K562 (cell line): Measurements from ENCODE around the gene UBE2M. TPM values are rescaled to one million over a fixed set of nuclear protein-coding genes. Genes with fewer than 3 reads are reported as not detected.

Source experiments
- ARID1B ChIP-seq: fragments of 450-650 bp; IDR thresholded peaks from 2 replicates; pipeline ENCODE4 v1.6.1; 2016; ENCODE audit warnings: antibody characterized with exemption, mild to moderate bottlenecking, inconsistent platforms
- CBX1 ChIP-seq: sonication (generic); IDR thresholded peaks from 2 replicates; pipeline ENCODE4 v1.6.1; 2016; ENCODE audit warnings: antibody characterized with exemption, low read depth, mild to moderate bottlenecking
- FUS ChIP-seq: fragments of 200-400 bp; formaldehyde crosslinking; optimal IDR thresholded peaks from 2 replicates; pipeline ENCODE3; 2017; ENCODE audit warnings: low read depth, low read length
- KDM5B ChIP-seq: fragments of 200-600 bp; sonication (generic); IDR thresholded peaks from 2 replicates; pipeline ENCODE4 v1.6.1; 2012; ENCODE audit warnings: low read depth, mild to moderate bottlenecking, moderate library complexity, low read length, control low read depth, inconsistent platforms; ENCODE audit not compliant: insufficient replicate concordance
- NONO ChIP-seq, 2 experiments: fragments of 200-400 bp in 1 of 2; fragments of 450-650 bp in 1 of 2; formaldehyde crosslinking in 1 of 2; IDR thresholded peaks; 2 replicates each; pipeline ENCODE4 v1.6.1; 2017; ENCODE audit warnings: low read depth in 2 of 2, mild to moderate bottlenecking in 2 of 2, moderate library complexity in 2 of 2, low read length in 1 of 2
- SAFB ChIP-seq: fragments of 200-400 bp; formaldehyde crosslinking; IDR thresholded peaks from 2 replicates; pipeline ENCODE4 v1.6.1; 2017; ENCODE audit warnings: low read depth, low read length, borderline replicate concordance
- TOE1 ChIP-seq, 2 experiments: fragments of 450-650 bp in 1 of 2; sonication (generic) in 1 of 2; formaldehyde crosslinking in 1 of 2; IDR thresholded peaks; 2 replicates each; pipeline versions ENCODE4 v1.7.1 to v1.8.0; 2016 to 2022; ENCODE audit warnings: borderline replicate concordance in 2 of 2, mild to moderate bottlenecking in 2 of 2, antibody characterized with exemption in 1 of 2, inconsistent platforms in 1 of 2, low read depth in 1 of 2, missing genetic modification reagents in 1 of 2, moderate library complexity in 1 of 2
- ZBTB17 ChIP-seq: fragments of 450-650 bp; formaldehyde crosslinking; IDR thresholded peaks from 2 replicates; pipeline ENCODE4 v1.4.0; 2020; ENCODE audit warnings: mild to moderate bottlenecking
- ZNF143 ChIP-seq: sonication (generic); formaldehyde crosslinking; IDR thresholded peaks from 2 replicates; pipeline ENCODE4 v1.9.0; 2022; ENCODE audit warnings: mild to moderate bottlenecking, missing genetic modification reagents
- ZNF644 ChIP-seq: fragments of 200-800 bp; sonication (Bioruptor generic); IDR thresholded peaks from 2 replicates; pipeline ENCODE4 v1.6.1; 2016; ENCODE audit warnings: low read depth, missing genetic modification characterization, missing compliant biosample characterization
- polyA plus RNA-seq, 8 experiments: library from polyadenylated mRNA; depleted of rRNA in 4 of 8; stranded (reverse) in 5 of 8; unstranded in 3 of 8; fragments of >200 nt; fragmentation: Nextera tagmentation in 2 of 8; fragmentation: Illumina TruSeq in 1 of 8; extraction: Ambion mirVana in 2 of 8; extraction: Trizol in 1 of 8; gene quantifications; 2 replicates each; pipeline versions ENCODE4 v1.2.1 to v1.2.3, GENCODE V29; 2011 to 2014; ENCODE audit warnings: inconsistent platforms in 1 of 8, missing spikeins in 1 of 8
- total RNA-seq, 7 experiments: library from RNA; depleted of rRNA in 6 of 7; stranded (reverse); fragments of >200 nt in 6 of 7; fragmentation: Illumina TruSeq in 2 of 7; extraction: Trizol in 2 of 7; gene quantifications; 2 replicates each; pipeline versions ENCODE4 v1.2.1 to v1.2.3, GENCODE V29; 2011 to 2021; ENCODE audit warnings: low replicate concordance in 1 of 7
- TF ChIP-seq, protein P1 (sequence below): IDR thresholded peaks from 2 replicates; pipeline ENCODE4 v1.6.1; 2012; ENCODE audit warnings: low read depth, low read length, improper control_type of control experiment, borderline replicate concordance
- TF ChIP-seq, protein P2 (sequence below): sonication (generic); IDR thresholded peaks from 2 replicates; pipeline ENCODE4 v1.6.1; 2016
- TF ChIP-seq, protein P3 (sequence below): fragments of 250-450 bp; sonication (Bioruptor Pico); IDR thresholded peaks from 2 replicates; pipeline ENCODE4 v1.4.0; 2020
- TF ChIP-seq, protein P4 (sequence below): sonication (generic); formaldehyde crosslinking; IDR thresholded peaks from 2 replicates; pipeline ENCODE4 v1.9.0; 2022; ENCODE audit warnings: mild to moderate bottlenecking, missing genetic modification reagents

The UBE2M gene
- total and polyA plus RNA-seq, 9 of the 15 experiments (the other 6 are each of a cell fraction or from before 2014, with no cell fraction given) = 0.92 to 163 (median 85.7) TPM

DNA sequence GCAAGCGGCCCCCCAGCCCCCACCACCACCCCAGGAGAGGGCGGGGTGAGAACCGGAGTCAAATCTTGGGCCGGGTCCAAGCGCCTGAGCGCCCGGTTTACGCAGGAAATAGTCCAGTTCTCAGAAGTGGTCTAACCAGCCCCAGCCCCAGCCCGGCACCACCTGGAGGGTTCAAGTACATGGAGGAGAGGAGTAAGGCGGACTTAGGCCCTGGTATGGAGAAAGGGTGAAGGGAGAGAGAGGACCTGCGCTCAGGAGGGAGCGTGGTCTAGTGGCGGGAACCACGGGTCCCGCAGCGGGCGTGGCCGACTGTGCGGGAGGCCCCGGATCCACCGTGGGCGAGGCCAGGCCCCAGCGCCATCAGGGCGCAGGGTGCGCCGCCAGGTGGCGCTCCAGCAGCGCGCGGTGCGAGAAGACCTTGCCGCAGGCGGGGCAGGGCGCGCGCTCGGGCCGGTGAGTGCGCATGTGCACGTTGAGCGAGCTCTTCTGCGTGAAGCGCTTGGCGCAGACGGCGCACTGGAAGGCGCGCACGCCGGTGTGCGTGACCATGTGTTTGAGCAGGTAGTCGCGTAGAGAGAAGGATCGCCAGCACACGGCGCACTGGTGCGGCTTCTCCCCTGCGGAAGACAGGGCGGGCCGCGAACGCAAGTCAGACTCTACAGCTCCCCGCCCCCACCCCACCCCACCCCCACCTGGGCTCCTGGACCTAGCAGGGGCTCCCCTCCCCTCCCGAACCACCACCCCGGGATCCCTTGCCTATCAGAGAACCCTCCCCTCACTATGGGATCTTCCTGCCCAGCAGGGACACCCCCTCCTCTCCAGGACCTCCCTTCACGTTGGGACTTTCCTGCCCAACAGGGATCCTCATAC lies 44.5 kb downstream of the UBE2M start (continued):
- TF ChIP-seq SAFB (0 out of 2 replicates have a peak, but pooled peaks have one; percentile 38), ZBTB17 (0 out of 2 replicates have a peak, but pooled peaks have one; percentile 11), ZNF143 (no peak; the same call in 1 of the 2 replicates), KDM5B (peak; percentile 71), ARID1B (0 out of 2 replicates have a peak, but pooled peaks have one; percentile 24), TOE1 (IDR thresholded peaks at IDR 0.05; ENCODE audit: borderline replicate concordance) (peak; percentile 24; the same call in 1 of the 2 replicates), TOE1 (CRISPR knock-in tag; IDR thresholded peaks at IDR 0.05; ENCODE audit: borderline replicate concordance, low read depth) (no peak), ZNF644 (tag) (no peak), FUS (peak; percentile 82), CBX1 (peak; percentile 33; the same call in 1 of the 2 replicates), NONO (IDR thresholded peaks at IDR 0.05; ENCODE audit: low read depth in 2 of 2, low read length in 1 of 2) (peak in 1 of 2 experiments; percentile 86; a peak in 2 of 4 replicates)
- TF ChIP-seq, protein P1, sequence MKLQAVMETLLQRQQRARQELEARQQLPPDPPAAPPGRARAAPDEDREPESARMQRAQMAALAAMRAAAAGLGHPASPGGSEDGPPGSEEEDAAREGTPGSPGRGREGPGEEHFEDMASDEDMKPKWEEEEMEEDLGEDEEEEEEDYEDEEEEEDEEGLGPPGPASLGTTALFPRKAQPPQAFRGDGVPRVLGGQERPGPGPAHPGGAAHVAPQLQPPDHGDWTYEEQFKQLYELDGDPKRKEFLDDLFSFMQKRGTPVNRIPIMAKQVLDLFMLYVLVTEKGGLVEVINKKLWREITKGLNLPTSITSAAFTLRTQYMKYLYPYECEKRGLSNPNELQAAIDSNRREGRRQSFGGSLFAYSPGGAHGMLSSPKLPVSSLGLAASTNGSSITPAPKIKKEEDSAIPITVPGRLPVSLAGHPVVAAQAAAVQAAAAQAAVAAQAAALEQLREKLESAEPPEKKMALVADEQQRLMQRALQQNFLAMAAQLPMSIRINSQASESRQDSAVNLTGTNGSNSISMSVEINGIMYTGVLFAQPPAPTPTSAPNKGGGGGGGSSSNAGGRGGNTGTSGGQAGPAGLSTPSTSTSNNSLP = no peak
- TF ChIP-seq, protein P2, sequence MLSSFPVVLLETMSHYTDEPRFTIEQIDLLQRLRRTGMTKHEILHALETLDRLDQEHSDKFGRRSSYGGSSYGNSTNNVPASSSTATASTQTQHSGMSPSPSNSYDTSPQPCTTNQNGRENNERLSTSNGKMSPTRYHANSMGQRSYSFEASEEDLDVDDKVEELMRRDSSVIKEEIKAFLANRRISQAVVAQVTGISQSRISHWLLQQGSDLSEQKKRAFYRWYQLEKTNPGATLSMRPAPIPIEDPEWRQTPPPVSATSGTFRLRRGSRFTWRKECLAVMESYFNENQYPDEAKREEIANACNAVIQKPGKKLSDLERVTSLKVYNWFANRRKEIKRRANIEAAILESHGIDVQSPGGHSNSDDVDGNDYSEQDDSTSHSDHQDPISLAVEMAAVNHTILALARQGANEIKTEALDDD = no peak; the same call in 1 of the 2 replicates
- TF ChIP-seq, protein P3, sequence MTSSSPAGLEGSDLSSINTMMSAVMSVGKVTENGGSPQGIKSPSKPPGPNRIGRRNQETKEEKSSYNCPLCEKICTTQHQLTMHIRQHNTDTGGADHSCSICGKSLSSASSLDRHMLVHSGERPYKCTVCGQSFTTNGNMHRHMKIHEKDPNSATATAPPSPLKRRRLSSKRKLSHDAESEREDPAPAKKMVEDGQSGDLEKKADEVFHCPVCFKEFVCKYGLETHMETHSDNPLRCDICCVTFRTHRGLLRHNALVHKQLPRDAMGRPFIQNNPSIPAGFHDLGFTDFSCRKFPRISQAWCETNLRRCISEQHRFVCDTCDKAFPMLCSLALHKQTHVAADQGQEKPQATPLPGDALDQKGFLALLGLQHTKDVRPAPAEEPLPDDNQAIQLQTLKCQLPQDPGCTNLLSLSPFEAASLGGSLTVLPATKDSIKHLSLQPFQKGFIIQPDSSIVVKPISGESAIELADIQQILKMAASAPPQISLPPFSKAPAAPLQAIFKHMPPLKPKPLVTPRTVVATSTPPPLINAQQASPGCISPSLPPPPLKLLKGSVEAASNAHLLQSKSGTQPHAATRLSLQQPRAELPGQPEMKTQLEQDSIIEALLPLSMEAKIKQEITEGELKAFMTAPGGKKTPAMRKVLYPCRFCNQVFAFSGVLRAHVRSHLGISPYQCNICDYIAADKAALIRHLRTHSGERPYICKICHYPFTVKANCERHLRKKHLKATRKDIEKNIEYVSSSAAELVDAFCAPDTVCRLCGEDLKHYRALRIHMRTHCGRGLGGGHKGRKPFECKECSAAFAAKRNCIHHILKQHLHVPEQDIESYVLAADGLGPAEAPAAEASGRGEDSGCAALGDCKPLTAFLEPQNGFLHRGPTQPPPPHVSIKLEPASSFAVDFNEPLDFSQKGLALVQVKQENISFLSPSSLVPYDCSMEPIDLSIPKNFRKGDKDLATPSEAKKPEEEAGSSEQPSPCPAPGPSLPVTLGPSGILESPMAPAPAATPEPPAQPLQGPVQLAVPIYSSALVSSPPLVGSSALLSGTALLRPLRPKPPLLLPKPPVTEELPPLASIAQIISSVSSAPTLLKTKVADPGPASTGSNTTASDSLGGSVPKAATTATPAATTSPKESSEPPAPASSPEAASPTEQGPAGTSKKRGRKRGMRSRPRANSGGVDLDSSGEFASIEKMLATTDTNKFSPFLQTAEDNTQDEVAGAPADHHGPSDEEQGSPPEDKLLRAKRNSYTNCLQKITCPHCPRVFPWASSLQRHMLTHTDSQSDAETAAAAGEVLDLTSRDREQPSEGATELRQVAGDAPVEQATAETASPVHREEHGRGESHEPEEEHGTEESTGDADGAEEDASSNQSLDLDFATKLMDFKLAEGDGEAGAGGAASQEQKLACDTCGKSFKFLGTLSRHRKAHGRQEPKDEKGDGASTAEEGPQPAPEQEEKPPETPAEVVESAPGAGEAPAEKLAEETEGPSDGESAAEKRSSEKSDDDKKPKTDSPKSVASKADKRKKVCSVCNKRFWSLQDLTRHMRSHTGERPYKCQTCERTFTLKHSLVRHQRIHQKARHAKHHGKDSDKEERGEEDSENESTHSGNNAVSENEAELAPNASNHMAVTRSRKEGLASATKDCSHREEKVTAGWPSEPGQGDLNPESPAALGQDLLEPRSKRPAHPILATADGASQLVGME = 0 out of 2 replicates have a peak, but pooled peaks have one; percentile 27
- TF ChIP-seq, protein P4, sequence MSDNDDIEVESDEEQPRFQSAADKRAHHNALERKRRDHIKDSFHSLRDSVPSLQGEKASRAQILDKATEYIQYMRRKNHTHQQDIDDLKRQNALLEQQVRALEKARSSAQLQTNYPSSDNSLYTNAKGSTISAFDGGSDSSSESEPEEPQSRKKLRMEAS (CRISPR knock-in tag) = peak; percentile 94
